KMS-11 (cell line): ENCODE data around the gene JAG1.

Experiments
- H2AFZ ChIP-seq: fragments of 200-600 bp; sonication (generic); 2 replicates; pipeline ENCODE4 v1.6.1; 2016; ENCODE audit warnings: antibody characterized with exemption, mixed run types, low read depth
- H3K27ac ChIP-seq: fragments of 200-600 bp; sonication (generic); 2 replicates; pipeline ENCODE4 v1.6.1; 2016; ENCODE audit warnings: mild to moderate bottlenecking, mixed run types
- H3K27me3 ChIP-seq: fragments of 200-600 bp; sonication (generic); 2 replicates; pipeline ENCODE4 v1.6.1; 2017; ENCODE audit warnings: mild to moderate bottlenecking, low read depth, mixed run types, moderate library complexity; ENCODE audit not compliant: insufficient read depth
- H3K36me3 ChIP-seq: fragments of 200-600 bp; sonication (generic); 2 replicates; pipeline ENCODE4 v1.6.1; 2017; ENCODE audit warnings: mild to moderate bottlenecking, mixed run types; ENCODE audit not compliant: insufficient read depth
- H3K4me1 ChIP-seq: fragments of 200-600 bp; sonication (generic); 2 replicates; pipeline ENCODE4 v1.6.1; 2016; ENCODE audit warnings: mild to moderate bottlenecking, low read depth, mixed run types; ENCODE audit not compliant: poor library complexity, severe bottlenecking
- H3K4me2 ChIP-seq: fragments of 200-600 bp; sonication (generic); 2 replicates; pipeline ENCODE4 v1.7.0; 2016; ENCODE audit warnings: mild to moderate bottlenecking, mixed run types
- H3K4me3 ChIP-seq: fragments of 200-600 bp; sonication (generic); IDR thresholded peaks from 2 replicates; pipeline ENCODE4 v1.6.1; 2017; ENCODE audit warnings: low read depth, low read length, mixed read lengths; ENCODE audit not compliant: insufficient read depth
- H3K79me2 ChIP-seq: fragments of 200-600 bp; sonication (generic); 2 replicates; pipeline ENCODE4 v1.6.1; 2016; ENCODE audit warnings: low read depth, mixed run types; ENCODE audit not compliant: insufficient read depth
- H3K9ac ChIP-seq: fragments of 200-600 bp; sonication (generic); 2 replicates; pipeline ENCODE4 v1.6.1; 2016; ENCODE audit warnings: mild to moderate bottlenecking, mixed run types
- H4K20me1 ChIP-seq: fragments of 200-600 bp; sonication (generic); 2 replicates; pipeline ENCODE4 v1.6.1; 2016; ENCODE audit warnings: mild to moderate bottlenecking, mixed run types; ENCODE audit not compliant: insufficient read depth
- TF ChIP-seq, protein P1 (sequence below): fragments of 200-600 bp; sonication (generic); conservative IDR thresholded peaks from 2 replicates; pipeline ENCODE4 v1.6.1; 2017; ENCODE audit warnings: low read depth, mild to moderate bottlenecking, antibody characterized with exemption, low read length, moderate library complexity, mixed read lengths

Gene JAG1

DNA sequence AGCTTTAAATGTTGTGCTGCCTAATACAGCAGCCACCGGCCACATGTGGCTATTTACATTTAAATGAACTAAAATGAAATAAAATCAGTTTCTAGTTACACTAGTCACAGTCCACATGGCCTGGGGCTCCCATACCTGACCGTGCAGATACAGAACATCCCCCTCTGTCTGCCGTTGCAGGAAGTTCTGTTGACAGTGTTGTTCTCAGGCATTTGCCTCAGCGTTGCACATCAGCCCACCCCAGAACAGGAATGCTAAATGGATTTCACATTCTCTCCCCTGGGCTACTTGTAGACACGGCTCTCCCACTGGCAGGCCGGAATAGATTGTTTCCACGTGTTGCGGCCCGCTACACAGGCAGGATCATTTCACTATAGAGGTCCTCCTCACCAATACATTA, 26.3 kb downstream of the JAG1 start:
- peaks cover 20% of the 10 kb centered on the region for H3K4me1 ChIP-seq
- no peaks in the 10 kb centered on the region for H3K27me3 ChIP-seq
- TF ChIP-seq, protein P1, sequence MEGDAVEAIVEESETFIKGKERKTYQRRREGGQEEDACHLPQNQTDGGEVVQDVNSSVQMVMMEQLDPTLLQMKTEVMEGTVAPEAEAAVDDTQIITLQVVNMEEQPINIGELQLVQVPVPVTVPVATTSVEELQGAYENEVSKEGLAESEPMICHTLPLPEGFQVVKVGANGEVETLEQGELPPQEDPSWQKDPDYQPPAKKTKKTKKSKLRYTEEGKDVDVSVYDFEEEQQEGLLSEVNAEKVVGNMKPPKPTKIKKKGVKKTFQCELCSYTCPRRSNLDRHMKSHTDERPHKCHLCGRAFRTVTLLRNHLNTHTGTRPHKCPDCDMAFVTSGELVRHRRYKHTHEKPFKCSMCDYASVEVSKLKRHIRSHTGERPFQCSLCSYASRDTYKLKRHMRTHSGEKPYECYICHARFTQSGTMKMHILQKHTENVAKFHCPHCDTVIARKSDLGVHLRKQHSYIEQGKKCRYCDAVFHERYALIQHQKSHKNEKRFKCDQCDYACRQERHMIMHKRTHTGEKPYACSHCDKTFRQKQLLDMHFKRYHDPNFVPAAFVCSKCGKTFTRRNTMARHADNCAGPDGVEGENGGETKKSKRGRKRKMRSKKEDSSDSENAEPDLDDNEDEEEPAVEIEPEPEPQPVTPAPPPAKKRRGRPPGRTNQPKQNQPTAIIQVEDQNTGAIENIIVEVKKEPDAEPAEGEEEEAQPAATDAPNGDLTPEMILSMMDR = no peak
- H3K4me2 ChIP-seq = no peak overlapping the region
- H3K4me3 ChIP-seq = no peak overlapping the region
- no peak overlapping the region for H3K9ac ChIP-seq
- H4K20me1 ChIP-seq = no peaks in the 10 kb centered on the region
- H3K27ac ChIP-seq = no peak overlapping the region
- H3K36me3 ChIP-seq = no peaks in the 10 kb centered on the region
- H3K79me2 ChIP-seq = no peaks in the 10 kb centered on the region
- H2AFZ ChIP-seq = no peak overlapping the region

DNA sequence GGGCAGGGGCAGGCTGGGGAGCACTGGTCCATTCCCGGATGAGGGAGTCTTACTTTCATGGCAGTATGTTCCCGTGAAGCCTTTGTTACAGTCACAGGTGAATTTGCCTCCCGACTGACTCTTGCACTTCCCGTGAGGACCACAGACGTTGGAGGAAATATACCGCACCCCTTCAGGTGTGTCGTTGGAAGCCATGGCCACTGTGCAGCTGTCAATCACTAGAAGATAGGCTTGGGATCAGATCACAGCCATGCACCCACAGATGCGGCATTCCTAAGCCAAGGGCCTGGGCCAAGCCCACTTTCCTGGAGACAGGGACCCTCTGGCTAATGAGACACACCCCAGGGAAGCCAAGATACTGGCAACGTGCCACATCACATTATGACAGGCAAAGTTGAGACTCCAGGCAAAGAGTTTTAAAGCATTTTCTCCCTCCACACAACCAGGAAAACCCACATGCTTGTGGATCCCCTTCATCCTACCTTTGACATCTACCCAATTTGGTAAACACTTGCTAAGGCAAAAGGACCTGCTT, 26.8 kb downstream of the JAG1 start:
- H2AFZ ChIP-seq = no peak overlapping the region
- peaks cover 20% of the 10 kb centered on the region for H3K4me1 ChIP-seq
- no peaks in the 10 kb centered on the region for H4K20me1 ChIP-seq
- H3K4me2 ChIP-seq = no peak overlapping the region
- H3K9ac ChIP-seq = no peak overlapping the region
- H3K27me3 ChIP-seq = no peaks in the 10 kb centered on the region
- H3K4me3 ChIP-seq = no peak overlapping the region
- H3K36me3 ChIP-seq = no peaks in the 10 kb centered on the region
- no peaks in the 10 kb centered on the region for H3K79me2 ChIP-seq
- no peak overlapping the region for H3K27ac ChIP-seq
- TF ChIP-seq, protein P1 = no peak

DNA sequence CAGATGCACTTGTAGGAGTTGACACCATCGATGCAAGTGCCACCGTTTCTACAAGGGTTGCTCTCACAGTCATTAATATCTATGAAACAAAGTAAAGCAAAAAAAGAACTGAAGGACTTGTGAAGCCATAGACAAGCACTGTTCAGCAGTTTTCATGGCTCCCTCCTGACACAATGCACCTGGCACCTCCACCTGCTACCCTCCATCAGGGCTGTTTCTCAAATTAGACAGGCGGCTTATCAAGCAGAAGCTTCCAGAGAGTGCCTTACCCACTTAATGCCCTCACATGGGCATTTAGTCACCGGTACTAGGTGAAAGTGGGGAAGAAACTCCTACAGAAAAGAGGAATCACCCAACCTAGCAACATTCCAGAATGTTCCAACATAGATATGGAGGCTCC, 27.8 kb downstream of the JAG1 start:
- Histone ChIP-seq H3K27me3 (no peaks in the 10 kb centered on the region), H3K79me2 (no peaks in the 10 kb centered on the region), H3K9ac (no peak overlapping the region), H3K4me3 (no peak overlapping the region), H3K27ac (no peak overlapping the region), H3K36me3 (no peaks in the 10 kb centered on the region), H4K20me1 (no peaks in the 10 kb centered on the region), H3K4me1 (peaks cover 20% of the 10 kb centered on the region), H2AFZ (no peak overlapping the region), H3K4me2 (no peak overlapping the region)
- TF ChIP-seq, protein P1 = no peak

DNA sequence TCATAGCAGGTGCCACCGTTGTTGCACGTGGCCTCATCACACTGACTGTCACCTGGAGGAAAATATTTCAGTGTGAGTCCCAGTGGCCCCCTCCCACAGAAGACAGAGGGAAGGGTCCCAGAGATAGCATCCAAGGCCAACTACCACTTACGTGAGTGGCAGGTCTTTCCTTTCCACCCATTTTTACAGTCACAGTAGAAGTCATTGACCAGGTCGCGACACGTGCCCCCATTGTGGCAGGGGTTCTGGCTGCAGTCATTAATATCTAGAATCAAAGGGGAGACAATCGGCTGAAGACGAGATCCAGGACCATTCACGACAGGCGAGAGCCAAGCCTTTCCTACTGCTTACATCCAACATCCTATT, 28.6 kb downstream of the JAG1 start:
- Histone ChIP-seq H3K27me3 (no peaks in the 10 kb centered on the region), H3K79me2 (no peaks in the 10 kb centered on the region), H2AFZ (no peak overlapping the region), H3K4me2 (no peak overlapping the region), H3K9ac (no peak overlapping the region), H3K4me3 (no peak overlapping the region), H3K27ac (no peak overlapping the region), H3K36me3 (no peaks in the 10 kb centered on the region), H3K4me1 (peaks cover 20% of the 10 kb centered on the region), H4K20me1 (no peaks in the 10 kb centered on the region)
- TF ChIP-seq, protein P1 = no peak
